ENCODE results near the gene GSG1L.

GSG1L gene

GRCh38 chr16:27868180-27868579, 195.3 kb downstream of the GSG1L start:
- DNase-seq (ENCODE audit: low read depth), result no peak
- TF ChIP-seq CTCF (IDR thresholded peaks at IDR 0.05; ENCODE audit: low read depth, low read length), result no peak
- TF ChIP-seq, protein P1, sequence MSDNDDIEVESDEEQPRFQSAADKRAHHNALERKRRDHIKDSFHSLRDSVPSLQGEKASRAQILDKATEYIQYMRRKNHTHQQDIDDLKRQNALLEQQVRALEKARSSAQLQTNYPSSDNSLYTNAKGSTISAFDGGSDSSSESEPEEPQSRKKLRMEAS (IDR thresholded peaks at IDR 0.05; ENCODE audit: low read depth, low read length), result no peak
- no peak for TF ChIP-seq POLR2A (IDR thresholded peaks at IDR 0.05; ENCODE audit: extremely low read depth, insufficient read length)
- no peak for TF ChIP-seq MYC (IDR thresholded peaks at IDR 0.05; ENCODE audit: low read depth, low read length)
- H3K4me3 ChIP-seq (ENCODE audit: low read depth, low read length), result no peak overlapping the region

DNA sequence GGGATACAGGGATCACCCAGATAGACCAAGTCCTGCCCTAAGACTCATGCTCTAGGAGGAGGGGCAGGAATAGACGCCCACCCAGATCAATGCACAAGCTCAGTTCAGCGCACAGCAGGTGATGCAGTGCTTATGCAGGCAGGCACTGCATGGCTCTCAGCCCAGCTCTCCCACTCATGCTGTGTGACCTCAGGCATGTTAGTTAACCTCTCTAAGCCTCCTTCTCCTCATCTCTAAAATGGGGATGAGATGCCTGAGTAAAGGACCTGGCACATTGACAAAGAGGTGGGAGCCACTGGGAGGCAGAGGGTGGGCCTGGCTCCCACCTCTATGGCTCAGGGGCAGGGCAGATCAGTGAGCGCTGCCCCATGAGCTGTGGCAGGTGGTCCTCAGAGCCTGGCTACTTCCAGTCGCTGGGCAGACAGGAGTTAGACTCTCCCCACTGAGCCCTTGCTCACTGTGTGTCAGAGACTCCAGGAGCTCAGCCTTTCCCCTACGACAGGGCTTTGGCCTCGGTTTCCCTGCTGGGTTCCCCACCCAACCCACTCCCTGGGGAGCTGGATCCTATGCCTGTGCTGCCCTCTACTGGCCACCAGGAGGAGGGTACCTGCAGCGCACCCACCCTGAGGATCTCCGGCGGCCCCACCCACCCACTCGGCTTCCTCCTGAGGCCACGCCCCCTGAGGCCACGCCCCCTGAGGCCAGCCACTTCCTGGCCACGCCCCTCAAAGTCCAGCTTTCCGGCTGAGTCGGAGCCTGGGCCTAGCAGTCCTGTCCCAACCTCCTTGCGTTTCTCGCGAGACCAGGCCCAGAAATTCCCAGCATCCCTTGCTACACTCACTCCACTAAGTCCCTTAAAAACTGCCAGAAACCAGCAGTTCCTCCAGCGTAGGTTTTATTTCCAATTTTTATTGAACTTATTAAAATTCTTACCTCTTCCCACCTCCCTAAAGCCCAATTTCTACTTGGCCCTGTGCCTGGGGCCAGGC, 196.1 kb downstream of the GSG1L start:
- DNase-seq (ENCODE audit: low read depth), result peak; percentile 51
- H3K4me3 ChIP-seq (ENCODE audit: low read depth, low read length), result no peak overlapping the region
- TF ChIP-seq, protein P1 (IDR thresholded peaks at IDR 0.05; ENCODE audit: low read depth, low read length), result no peak
- peak; percentile 39 for TF ChIP-seq CTCF (IDR thresholded peaks at IDR 0.05; ENCODE audit: low read depth, low read length)
- no peak for TF ChIP-seq POLR2A (IDR thresholded peaks at IDR 0.05; ENCODE audit: extremely low read depth, insufficient read length)
- TF ChIP-seq MYC (IDR thresholded peaks at IDR 0.05; ENCODE audit: low read depth, low read length), result no peak

- DNase-seq (ENCODE audit: low read depth), result no peak
- TF ChIP-seq, protein P1 (IDR thresholded peaks at IDR 0.05; ENCODE audit: low read depth, low read length), result no peak
- no peak for TF ChIP-seq MYC (IDR thresholded peaks at IDR 0.05; ENCODE audit: low read depth, low read length)
- TF ChIP-seq CTCF (IDR thresholded peaks at IDR 0.05; ENCODE audit: low read depth, low read length), result no peak
- no peak for TF ChIP-seq POLR2A (IDR thresholded peaks at IDR 0.05; ENCODE audit: extremely low read depth, insufficient read length)
- no peak overlapping the region for H3K4me3 ChIP-seq (ENCODE audit: low read depth, low read length)
Measured at GRCh38 chr16:27863377-27863776, 200.1 kb downstream of the GSG1L start.

DNA sequence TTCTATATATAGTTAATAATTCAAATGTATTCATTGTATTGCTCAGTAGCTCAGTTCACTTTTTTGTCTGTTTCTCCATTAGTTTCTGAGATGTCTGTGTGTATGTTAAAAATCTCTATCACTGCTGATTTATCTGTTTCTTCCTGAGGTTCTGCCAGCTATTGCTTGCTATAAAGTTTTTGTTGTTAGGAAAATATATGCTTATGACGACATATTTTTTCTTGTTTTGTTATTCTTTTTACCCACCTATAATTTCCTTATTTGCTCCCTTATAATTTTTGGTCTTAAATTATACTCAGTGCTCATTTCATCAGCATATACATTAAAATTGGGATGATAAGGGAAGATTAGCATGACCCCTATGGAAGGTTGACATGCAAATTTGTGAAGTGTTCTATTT, 200.6 kb downstream of the GSG1L start:
- DNase-seq (ENCODE audit: low read depth), result no peak
- H3K4me3 ChIP-seq (ENCODE audit: low read depth, low read length), result no peak overlapping the region
- TF ChIP-seq MYC (IDR thresholded peaks at IDR 0.05; ENCODE audit: low read depth, low read length) (no peak), POLR2A (IDR thresholded peaks at IDR 0.05; ENCODE audit: extremely low read depth, insufficient read length) (no peak), CTCF (IDR thresholded peaks at IDR 0.05; ENCODE audit: low read depth, low read length) (no peak)
- TF ChIP-seq, protein P1 (IDR thresholded peaks at IDR 0.05; ENCODE audit: low read depth, low read length), result no peak

- H3K4me3 ChIP-seq (ENCODE audit: low read depth, low read length), result no peak overlapping the region
- no peak for TF ChIP-seq MYC (IDR thresholded peaks at IDR 0.05; ENCODE audit: low read depth, low read length)
- no peak for TF ChIP-seq POLR2A (IDR thresholded peaks at IDR 0.05; ENCODE audit: extremely low read depth, insufficient read length)
- TF ChIP-seq CTCF (IDR thresholded peaks at IDR 0.05; ENCODE audit: low read depth, low read length), result no peak
- TF ChIP-seq, protein P1 (IDR thresholded peaks at IDR 0.05; ENCODE audit: low read depth, low read length), result no peak
- no peak for DNase-seq (ENCODE audit: low read depth)
Measured at GRCh38 chr16:27860091-27860490, 203.4 kb downstream of the GSG1L start.

Data from NB4 (cell line).